ENCODE data around the gene CYS1. TPM values are rescaled to one million over a fixed set of nuclear protein-coding genes. Genes with fewer than 3 reads are reported as not detected.
A peak's percentile ranks its signal among the peaks of the same experiment; 100 is the strongest.
"Not testable (repeated sequence)": the region's sequence is repeated elsewhere in the genome, so short reads cannot be mapped to it uniquely, and the experiment has no call there.

Gene CYS1
- total and polyA plus RNA-seq, 4 donors = 0.07 to 4.1 (median 1.0) TPM

DNA sequence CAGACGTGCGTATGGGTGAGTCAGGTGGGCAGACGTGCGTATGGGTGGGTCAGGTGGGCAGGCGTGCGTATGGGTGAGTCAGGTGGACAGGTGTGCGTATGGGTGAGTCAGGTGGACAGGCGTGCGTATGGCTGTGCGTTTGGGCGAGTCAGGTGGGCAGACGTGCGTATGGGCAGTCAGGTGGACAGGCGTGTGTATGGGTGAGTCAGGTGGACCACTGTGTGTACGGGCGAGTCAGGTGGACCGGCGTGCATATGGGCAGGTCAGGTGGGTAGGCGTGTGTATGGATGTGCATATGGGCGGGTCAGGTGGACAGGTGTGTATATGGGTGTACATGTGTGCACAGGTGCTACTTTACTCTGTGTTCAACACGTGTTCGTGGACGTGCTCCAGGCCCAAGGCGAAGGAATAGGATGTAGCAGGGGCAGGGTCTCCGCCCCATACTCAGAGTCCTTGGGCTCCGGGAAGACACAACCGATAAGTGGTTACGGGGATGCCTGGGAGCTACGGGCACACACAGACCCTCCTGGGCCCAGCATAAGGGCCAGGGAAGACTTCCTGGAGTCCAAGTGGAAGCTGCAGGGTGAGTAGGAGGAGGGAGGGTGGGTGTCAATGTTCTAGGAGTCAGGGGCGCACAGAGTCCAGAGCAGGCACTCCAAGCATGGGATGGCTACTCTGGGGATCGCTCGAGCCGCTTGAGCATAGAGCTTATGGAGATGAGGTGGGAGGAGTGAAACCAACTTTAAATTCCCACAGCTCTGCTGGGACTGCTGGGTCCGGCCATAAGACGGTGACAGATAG is 64.0 kb downstream of the CYS1 start:
- Histone ChIP-seq H3K27ac (ENCODE audit: low read depth in 1 of 2, low read length in 2 of 2) (peak overlapping the region; percentile 64 to 72), H3K27me3 (ENCODE audit: control insufficient read depth in 4 of 4, insufficient read depth in 4 of 4, low read length in 3 of 4) (no peaks in the 10 kb centered on the region), H3K9ac (ENCODE audit: low read depth in 1 of 2, low read length in 2 of 2) (no peak overlapping the region), H3K9me3 (ENCODE audit: control insufficient read depth in 4 of 4, low read length in 3 of 4) (no peaks in the 10 kb centered on the region), H3K36me3 (ENCODE audit: control insufficient read depth in 4 of 4, insufficient read depth in 3 of 4, low read depth in 1 of 4, low read length in 3 of 4) (no peaks in the 10 kb centered on the region), H3K4me1 (ENCODE audit: control insufficient read depth in 4 of 4, insufficient read depth in 4 of 4, low read length in 3 of 4) (peaks cover 14 to 35% (median 28%) of the 10 kb centered on the region in 4 donors), H3K4me3 (ENCODE audit: low read depth in 1 of 3, low read length in 3 of 3) (no peak overlapping the region)
- DNase-seq (ENCODE audit: low spot score) = no peak
- TF ChIP-seq HNF4A (conservative IDR thresholded peaks at IDR 0.05) (no peak), FOXA2 (IDR thresholded peaks at IDR 0.05) (no peak), RAD21 (IDR thresholded peaks at IDR 0.05) (no peak), TAF1 (conservative IDR thresholded peaks at IDR 0.05) (no peak), SP1 (IDR thresholded peaks at IDR 0.05) (no peak), RXRA (IDR thresholded peaks at IDR 0.05) (no peak), NR2F2 (IDR thresholded peaks at IDR 0.05) (no peak)
- TF ChIP-seq, protein P1, sequence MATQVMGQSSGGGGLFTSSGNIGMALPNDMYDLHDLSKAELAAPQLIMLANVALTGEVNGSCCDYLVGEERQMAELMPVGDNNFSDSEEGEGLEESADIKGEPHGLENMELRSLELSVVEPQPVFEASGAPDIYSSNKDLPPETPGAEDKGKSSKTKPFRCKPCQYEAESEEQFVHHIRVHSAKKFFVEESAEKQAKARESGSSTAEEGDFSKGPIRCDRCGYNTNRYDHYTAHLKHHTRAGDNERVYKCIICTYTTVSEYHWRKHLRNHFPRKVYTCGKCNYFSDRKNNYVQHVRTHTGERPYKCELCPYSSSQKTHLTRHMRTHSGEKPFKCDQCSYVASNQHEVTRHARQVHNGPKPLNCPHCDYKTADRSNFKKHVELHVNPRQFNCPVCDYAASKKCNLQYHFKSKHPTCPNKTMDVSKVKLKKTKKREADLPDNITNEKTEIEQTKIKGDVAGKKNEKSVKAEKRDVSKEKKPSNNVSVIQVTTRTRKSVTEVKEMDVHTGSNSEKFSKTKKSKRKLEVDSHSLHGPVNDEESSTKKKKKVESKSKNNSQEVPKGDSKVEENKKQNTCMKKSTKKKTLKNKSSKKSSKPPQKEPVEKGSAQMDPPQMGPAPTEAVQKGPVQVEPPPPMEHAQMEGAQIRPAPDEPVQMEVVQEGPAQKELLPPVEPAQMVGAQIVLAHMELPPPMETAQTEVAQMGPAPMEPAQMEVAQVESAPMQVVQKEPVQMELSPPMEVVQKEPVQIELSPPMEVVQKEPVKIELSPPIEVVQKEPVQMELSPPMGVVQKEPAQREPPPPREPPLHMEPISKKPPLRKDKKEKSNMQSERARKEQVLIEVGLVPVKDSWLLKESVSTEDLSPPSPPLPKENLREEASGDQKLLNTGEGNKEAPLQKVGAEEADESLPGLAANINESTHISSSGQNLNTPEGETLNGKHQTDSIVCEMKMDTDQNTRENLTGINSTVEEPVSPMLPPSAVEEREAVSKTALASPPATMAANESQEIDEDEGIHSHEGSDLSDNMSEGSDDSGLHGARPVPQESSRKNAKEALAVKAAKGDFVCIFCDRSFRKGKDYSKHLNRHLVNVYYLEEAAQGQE (IDR thresholded peaks at IDR 0.05) = no peak
- TF ChIP-seq, protein P2, sequence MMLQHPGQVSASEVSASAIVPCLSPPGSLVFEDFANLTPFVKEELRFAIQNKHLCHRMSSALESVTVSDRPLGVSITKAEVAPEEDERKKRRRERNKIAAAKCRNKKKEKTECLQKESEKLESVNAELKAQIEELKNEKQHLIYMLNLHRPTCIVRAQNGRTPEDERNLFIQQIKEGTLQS (IDR thresholded peaks at IDR 0.05) = no peak
- TF ChIP-seq, protein P3, sequence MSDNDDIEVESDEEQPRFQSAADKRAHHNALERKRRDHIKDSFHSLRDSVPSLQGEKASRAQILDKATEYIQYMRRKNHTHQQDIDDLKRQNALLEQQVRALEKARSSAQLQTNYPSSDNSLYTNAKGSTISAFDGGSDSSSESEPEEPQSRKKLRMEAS (IDR thresholded peaks at IDR 0.05) = no peak
- 90% methylated on average over 35 of the region's 35 CpGs for WGBS

DNA sequence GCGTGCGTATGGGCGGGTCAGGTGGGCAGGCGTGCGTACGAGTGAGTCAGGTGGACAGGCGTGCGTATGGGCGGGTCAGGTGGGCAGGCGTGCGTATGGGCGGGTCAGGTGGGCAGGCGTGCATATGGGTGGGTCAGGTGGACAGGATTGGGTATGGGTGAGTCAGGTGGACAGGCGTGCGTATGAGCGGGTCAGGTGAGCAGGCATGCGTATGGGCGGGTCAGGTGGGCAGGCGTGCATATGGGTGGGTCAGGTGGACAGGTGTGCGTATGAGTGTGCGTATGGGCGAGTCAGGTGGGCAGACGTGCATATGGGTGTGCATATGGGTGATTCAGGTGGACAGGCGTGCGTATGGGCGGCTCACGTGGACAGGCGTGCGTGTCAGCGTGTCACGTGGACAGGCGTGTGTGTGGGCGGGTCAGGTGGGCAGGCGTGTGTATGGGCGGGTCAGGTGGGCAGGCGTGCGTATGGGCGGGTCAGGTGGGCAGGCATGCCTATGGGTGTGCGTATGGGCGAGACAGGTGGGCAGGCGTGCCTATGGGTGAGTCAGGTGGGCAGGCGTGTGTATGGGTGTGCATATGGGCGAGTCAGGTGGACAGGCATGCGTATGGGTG is 64.7 kb downstream of the CYS1 start:
- 97% methylated on average over 41 of the region's 44 CpGs for WGBS

DNA sequence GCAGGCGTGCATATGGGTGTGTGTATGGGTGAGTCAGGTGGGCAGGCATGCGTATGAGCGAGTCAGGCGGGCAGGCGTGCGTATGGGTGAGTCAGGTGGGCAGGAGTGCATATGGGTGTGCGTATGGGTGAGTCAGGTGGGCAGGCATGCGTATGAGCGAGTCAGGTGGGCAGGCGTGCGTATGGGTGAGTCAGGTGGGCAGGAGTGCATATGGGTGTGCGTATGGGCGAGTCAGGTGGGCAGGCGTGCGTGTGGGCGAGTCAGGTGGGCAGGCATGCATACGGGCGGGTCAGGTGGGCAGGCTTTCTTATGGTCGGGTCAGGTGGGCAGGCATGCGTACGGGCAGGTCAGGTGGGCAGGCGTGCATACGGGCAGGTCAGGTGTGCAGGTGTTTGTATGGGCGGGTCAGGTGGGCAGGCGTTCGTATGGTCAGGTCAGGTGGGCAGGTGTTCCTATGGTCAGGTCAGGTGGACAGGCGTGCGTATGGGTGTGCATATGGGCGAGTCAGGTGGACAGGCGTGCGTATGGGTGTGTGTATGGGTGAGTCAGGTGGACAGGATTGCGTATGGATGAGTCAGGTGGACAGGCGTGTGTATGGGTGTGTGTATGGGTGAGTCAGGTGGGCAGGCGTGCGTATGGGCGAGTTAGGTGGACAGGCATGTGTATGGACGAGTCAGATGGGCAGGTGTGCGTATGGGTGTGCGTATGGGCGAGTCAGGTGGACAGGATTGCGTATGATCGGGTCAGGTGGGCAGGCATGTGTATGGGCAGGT is 65.6 kb downstream of the CYS1 start:
- Histone ChIP-seq H3K36me3 (ENCODE audit: control insufficient read depth in 4 of 4, insufficient read depth in 3 of 4, low read depth in 1 of 4, low read length in 3 of 4) (no peaks in the 10 kb centered on the region), H3K9ac (ENCODE audit: low read depth in 1 of 2, low read length in 2 of 2) (no peak overlapping the region), H3K27me3 (ENCODE audit: control insufficient read depth in 4 of 4, insufficient read depth in 4 of 4, low read length in 3 of 4) (no peaks in the 10 kb centered on the region), H3K4me1 (ENCODE audit: control insufficient read depth in 4 of 4, insufficient read depth in 4 of 4, low read length in 3 of 4) (peaks cover 15 to 41% (median 31%) of the 10 kb centered on the region in 4 donors), H3K9me3 (ENCODE audit: control insufficient read depth in 4 of 4, low read length in 3 of 4) (no peaks in the 10 kb centered on the region), H3K4me3 (ENCODE audit: low read depth in 1 of 3, low read length in 3 of 3) (no peak overlapping the region), H3K27ac (ENCODE audit: low read depth in 1 of 2, low read length in 2 of 2) (no peak overlapping the region)
- no peak for DNase-seq (ENCODE audit: low spot score)
- 95% methylated on average over 42 of the region's 42 CpGs for WGBS
- TF ChIP-seq, protein P1 (IDR thresholded peaks at IDR 0.05) = no peak
- TF ChIP-seq FOXA2 (IDR thresholded peaks at IDR 0.05) (no peak), RXRA (IDR thresholded peaks at IDR 0.05) (no peak), FOXA1 (IDR thresholded peaks at IDR 0.05) (no peak), RAD21 (IDR thresholded peaks at IDR 0.05) (no peak), EGR1 (IDR thresholded peaks at IDR 0.05; ENCODE audit: low read depth in 2 of 2) (no peak), HNF4G (IDR thresholded peaks at IDR 0.05) (no peak), HNF4A (conservative IDR thresholded peaks at IDR 0.05) (no peak), TAF1 (conservative IDR thresholded peaks at IDR 0.05) (no peak), JUND (IDR thresholded peaks at IDR 0.05) (no peak)
- TF ChIP-seq, protein P4, sequence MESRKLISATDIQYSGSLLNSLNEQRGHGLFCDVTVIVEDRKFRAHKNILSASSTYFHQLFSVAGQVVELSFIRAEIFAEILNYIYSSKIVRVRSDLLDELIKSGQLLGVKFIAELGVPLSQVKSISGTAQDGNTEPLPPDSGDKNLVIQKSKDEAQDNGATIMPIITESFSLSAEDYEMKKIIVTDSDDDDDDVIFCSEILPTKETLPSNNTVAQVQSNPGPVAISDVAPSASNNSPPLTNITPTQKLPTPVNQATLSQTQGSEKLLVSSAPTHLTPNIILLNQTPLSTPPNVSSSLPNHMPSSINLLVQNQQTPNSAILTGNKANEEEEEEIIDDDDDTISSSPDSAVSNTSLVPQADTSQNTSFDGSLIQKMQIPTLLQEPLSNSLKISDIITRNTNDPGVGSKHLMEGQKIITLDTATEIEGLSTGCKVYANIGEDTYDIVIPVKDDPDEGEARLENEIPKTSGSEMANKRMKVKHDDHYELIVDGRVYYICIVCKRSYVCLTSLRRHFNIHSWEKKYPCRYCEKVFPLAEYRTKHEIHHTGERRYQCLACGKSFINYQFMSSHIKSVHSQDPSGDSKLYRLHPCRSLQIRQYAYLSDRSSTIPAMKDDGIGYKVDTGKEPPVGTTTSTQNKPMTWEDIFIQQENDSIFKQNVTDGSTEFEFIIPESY (IDR thresholded peaks at IDR 0.05) = no peak

More for the DNA sequence above, 64.7 kb downstream of the CYS1 start:
- not testable (repeated sequence) for H3K27me3 ChIP-seq (ENCODE audit: control insufficient read depth in 4 of 4, insufficient read depth in 4 of 4, low read length in 3 of 4); H3K36me3 ChIP-seq (ENCODE audit: control insufficient read depth in 4 of 4, insufficient read depth in 3 of 4, low read depth in 1 of 4, low read length in 3 of 4); DNase-seq (ENCODE audit: low spot score); H3K9ac ChIP-seq (ENCODE audit: low read depth in 1 of 2, low read length in 2 of 2); H3K4me3 ChIP-seq (ENCODE audit: low read depth in 1 of 3, low read length in 3 of 3); H3K9me3 ChIP-seq (ENCODE audit: control insufficient read depth in 4 of 4, low read length in 3 of 4)
- Histone ChIP-seq H3K27ac (ENCODE audit: low read depth in 1 of 2, low read length in 2 of 2) (peak overlapping the region in 1 of 2 donors; percentile 64), H3K4me1 (ENCODE audit: control insufficient read depth in 4 of 4, insufficient read depth in 4 of 4, low read length in 3 of 4) (peaks cover 14 to 38% (median 33%) of the 10 kb centered on the region in 4 donors)

Data from liver (tissue), 9 donors.